ENCODE data around the gene AQP7.

AQP7 gene

GRCh38 chr9:33433871-33434270 lies 31.5 kb upstream of the AQP7 start:
- no peak for TF ChIP-seq CSDC2 (CRISPR knock-in tag; IDR thresholded peaks at IDR 0.05)
- no peak for TF ChIP-seq ZC3H10 (CRISPR knock-in tag; IDR thresholded peaks at IDR 0.05)
- TF ChIP-seq CSRNP3 (CRISPR knock-in tag; IDR thresholded peaks at IDR 0.05), result no peak
- no peak for ATAC-seq

- ATAC-seq, result no peak
- TF ChIP-seq RARB (CRISPR knock-in tag; IDR thresholded peaks at IDR 0.05), result no peak
- no peak for TF ChIP-seq CSRNP3 (CRISPR knock-in tag; IDR thresholded peaks at IDR 0.05)
- TF ChIP-seq BACH2 (CRISPR knock-in tag; IDR thresholded peaks at IDR 0.05; ENCODE audit: borderline replicate concordance), result no peak
- no peak for TF ChIP-seq GLIS3 (CRISPR knock-in tag; IDR thresholded peaks at IDR 0.05)
- no peak for TF ChIP-seq PATZ1 (CRISPR knock-in tag; IDR thresholded peaks at IDR 0.05; ENCODE audit: borderline replicate concordance)
- no peak for TF ChIP-seq POU6F1 (CRISPR knock-in tag; IDR thresholded peaks at IDR 0.05; ENCODE audit: borderline replicate concordance, low read depth)
- no peak for TF ChIP-seq OSR1 (CRISPR knock-in tag; IDR thresholded peaks at IDR 0.05)
- no peak for TF ChIP-seq PPARA (CRISPR knock-in tag; IDR thresholded peaks at IDR 0.05; ENCODE audit: borderline replicate concordance)
- no peak for TF ChIP-seq TOX (CRISPR knock-in tag; IDR thresholded peaks at IDR 0.05; ENCODE audit: borderline replicate concordance)
- no peak for TF ChIP-seq SNAI2 (CRISPR knock-in tag; IDR thresholded peaks at IDR 0.05)
- TF ChIP-seq TSHZ2 (CRISPR knock-in tag; IDR thresholded peaks at IDR 0.05), result no peak
- TF ChIP-seq ZFP3 (CRISPR knock-in tag; IDR thresholded peaks at IDR 0.05), result no peak
- TF ChIP-seq ZFP30 (CRISPR knock-in tag; IDR thresholded peaks at IDR 0.05), result no peak
- no peak for TF ChIP-seq CSDC2 (CRISPR knock-in tag; IDR thresholded peaks at IDR 0.05)
Measured at GRCh38 chr9:33431420-33431819, 29.1 kb upstream of the AQP7 start.

- ATAC-seq, result no peak
- TF ChIP-seq SNAI2 (CRISPR knock-in tag; IDR thresholded peaks at IDR 0.05) (no peak), OSR1 (CRISPR knock-in tag; IDR thresholded peaks at IDR 0.05) (no peak), POU6F1 (CRISPR knock-in tag; IDR thresholded peaks at IDR 0.05; ENCODE audit: borderline replicate concordance, low read depth) (no peak), PATZ1 (CRISPR knock-in tag; IDR thresholded peaks at IDR 0.05; ENCODE audit: borderline replicate concordance) (no peak), ZFP3 (CRISPR knock-in tag; IDR thresholded peaks at IDR 0.05) (no peak)
Measured at GRCh38 chr9:33430942-33431341, 28.6 kb upstream of the AQP7 start.
